NCI-H1048 (cell line): ENCODE results near the gene SCN1B.
"Not testable (repeated sequence)": the region's sequence is repeated elsewhere in the genome, so short reads cannot be mapped to it uniquely, and the experiment has no call there.

ENCODE experiments used
- DNase-seq: peaks from one replicate; lab custom pipeline; 2025; lab: John Stamatoyannopoulos, UW

SCN1B gene

DNA sequence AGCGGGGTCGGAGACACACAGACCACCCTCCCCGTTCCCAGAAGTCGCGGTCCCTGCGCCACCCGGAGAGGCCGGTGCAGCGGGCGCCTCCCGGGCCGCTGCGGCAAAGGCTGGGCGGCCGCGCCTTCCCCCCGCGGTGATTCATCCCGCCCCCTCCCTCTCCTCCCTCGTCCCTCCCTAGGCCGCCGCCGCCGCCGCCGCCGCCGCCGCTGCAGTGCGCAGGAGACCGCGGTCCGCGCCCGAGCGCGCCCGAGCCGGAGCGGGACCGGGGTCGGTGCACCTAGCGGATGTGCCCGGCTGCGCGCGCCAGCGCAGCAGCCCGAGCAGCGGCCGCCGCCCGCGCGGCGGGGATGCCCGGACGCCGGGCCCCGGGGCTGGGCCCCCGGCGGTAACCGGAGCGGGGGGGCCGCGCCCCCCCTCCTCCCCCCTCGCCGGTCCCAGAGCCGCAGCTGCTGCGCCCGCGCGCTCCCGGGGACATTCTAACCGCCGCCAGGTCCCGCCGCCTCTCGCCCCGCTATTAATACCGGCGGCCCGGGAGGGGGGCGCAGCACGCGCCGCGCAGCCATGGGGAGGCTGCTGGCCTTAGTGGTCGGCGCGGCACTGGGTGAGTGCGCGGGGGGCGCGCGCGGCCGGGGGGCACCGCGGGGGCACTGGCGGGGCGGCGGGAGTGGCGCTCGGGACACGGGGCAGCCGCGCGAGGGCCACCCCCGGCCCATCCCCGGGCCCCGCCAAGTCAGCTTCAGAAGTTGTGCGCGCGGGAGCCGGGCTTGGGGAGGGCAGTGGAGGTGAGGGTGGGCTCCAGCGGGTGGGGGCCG is at the start of gene SCN1B:
Gene SCN1B (plus strand): TSS at position 214 of the 815 bp plus-strand sequence. CDS start 351 bp downstream, at position 565.
- DNase-seq = no peak

DNA sequence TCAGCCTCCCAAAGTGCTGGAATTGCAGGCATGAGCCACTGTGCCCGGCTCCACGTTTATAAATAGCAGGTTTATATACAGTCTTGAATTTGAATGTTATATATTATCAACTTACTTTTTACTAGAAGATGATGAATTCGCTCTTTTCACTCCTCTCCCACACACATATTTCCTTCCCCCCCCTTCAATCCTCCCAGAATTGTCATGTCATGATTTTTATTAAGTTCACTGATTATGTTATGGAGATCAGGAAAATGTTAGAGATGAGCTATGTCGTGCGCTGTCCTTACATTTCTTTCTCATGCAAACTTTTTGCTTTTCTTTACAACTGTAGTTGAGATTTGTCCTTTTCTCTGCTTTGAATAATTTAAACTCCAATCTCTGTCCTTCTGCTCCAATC is 48.0 kb upstream of the SCN1B start:
- no peak for DNase-seq

DNA sequence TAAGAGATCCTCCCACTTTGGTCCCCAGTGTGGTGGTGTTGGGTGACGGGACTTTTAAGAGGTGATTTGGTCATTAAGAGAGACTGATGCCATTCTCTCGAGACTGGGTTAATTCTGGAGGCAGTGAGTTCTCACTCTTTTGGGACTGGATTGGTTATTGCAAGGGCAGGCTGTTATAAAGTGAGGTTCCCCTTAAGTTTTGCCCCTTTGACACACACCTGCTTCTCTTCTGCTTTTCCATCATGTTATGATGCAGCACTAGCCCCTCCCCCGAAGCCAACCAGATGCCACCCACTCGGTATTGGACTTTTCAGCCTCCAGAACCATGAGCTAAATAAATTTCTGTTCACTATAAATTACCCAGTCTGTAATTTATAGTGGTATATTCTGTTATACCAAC is 46.5 kb upstream of the SCN1B start:
- DNase-seq = no peak

DNA sequence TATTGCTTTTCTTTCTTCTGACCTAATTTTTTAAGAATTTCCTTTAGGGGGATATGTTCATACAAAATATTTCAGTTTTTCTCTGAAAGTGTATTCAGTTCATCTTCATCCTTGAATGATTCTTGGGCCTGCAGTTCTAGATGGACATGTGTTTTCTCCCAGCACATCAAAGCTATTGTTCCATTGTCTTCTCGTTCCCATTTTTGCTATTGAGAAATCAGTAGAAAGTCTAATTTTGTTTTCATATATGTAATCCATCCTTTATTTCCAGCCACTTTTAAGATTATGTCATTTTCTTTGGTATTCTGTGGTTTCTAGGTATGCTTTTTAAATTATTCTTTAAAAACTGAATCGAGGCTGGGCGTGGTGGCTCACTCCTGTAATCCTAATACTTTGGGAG is 46.0 kb upstream of the SCN1B start:
- DNase-seq = no peak

DNA sequence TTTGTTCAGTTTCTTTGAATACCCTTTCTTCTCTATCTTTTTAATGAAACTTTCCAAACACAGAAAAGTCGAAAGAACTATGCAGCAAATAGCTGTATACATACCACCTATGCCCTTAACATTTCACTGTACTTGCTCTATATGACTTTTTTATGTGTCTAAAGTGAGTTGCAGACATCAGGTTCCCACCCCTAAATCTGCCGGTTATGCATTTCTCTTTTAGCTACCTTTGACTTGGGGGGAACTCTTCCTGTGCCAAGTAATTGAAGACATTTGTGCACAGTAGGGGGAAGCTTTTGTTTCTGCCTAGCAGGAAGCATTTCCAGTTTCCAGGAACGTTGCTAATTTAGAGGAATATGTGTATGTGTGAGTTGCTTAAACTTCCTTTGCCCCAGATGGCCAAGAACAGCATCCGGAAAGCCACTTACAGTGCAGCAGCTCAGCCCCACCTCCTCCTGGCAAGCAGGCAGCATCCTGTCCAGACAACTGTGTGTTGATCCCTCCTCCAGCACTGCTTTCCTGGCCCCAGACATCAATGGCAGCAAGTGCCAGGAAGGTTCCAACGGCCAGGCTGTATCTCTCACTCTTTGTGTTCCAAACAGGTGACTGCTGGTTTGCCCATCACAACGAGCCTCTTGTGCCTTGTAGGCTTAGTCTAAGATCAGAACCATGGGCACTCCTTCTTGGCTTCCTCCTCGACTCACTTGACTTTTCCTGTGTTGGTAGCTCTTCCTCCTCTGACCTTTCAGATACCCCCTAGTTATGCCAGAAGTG is 44.8 kb upstream of the SCN1B start:
- DNase-seq = no peak

DNA sequence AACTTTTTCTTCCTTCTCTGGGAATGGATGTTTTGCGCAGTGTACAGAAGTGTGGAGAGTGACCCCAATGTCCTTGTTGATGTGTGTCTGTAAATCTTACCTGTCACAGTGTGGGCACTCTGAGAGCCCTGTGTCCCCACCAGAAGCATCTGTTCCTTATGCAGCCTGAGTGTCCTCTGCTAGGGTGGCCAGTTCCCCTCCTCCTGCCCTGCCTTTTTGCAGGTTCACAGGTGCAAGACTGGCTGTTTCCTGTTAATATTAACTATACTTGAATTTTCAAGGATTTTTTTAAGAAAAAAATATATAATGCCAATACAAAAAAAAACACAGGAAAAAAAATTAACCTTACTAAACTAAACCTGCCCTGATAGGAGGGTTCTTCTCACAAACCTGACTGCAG is 42.2 kb upstream of the SCN1B start:
- no peak for DNase-seq

DNA sequence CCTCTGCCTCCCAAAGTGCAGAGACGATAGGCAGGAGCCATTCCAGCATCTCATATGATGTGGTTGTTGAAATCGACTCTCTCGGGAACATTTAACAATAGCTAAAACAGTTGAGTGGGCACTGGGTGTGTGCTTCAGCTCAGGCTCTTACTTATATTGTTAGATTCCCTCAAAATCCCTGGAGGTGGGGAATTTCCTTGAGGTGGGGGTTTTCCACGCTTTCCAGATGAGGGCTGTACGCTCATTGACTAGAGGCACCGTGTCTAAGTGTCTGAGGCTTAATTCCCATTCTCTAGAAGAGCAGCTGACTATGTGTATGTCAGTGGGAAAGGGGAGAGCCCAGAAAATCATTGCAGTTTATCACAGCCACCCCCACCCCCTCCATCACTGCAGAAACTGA is 41.0 kb upstream of the SCN1B start:
- no peak for DNase-seq

DNA sequence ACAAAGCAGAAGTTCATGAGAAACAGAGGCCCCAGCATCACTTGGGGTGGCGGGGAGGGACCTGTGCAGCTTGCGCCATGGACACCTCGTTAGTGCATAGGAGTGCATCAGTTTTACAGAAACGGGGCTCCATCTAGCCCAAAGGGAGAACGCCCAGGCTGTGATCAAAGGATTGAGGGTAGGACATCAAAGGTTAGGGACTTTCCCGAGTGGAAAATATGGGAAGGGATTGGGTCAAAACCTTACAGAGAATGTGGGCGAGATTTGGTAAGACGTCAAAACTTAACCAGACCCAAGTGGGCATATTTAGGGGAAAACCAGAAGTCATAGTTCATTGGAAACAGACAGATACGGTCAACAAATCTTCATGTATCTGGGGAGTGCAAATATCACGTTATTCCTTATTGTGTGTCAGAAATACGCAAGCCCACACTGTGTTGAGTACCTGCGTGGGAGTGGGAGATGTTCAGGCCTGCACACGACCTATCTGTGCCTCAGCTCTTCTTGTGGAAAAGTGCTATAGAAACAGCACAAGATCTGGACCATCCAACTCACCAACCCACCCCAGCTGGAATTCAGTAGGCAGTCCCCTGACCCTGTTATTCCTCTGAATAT is 39.6 kb upstream of the SCN1B start:
- no peak for DNase-seq

DNA sequence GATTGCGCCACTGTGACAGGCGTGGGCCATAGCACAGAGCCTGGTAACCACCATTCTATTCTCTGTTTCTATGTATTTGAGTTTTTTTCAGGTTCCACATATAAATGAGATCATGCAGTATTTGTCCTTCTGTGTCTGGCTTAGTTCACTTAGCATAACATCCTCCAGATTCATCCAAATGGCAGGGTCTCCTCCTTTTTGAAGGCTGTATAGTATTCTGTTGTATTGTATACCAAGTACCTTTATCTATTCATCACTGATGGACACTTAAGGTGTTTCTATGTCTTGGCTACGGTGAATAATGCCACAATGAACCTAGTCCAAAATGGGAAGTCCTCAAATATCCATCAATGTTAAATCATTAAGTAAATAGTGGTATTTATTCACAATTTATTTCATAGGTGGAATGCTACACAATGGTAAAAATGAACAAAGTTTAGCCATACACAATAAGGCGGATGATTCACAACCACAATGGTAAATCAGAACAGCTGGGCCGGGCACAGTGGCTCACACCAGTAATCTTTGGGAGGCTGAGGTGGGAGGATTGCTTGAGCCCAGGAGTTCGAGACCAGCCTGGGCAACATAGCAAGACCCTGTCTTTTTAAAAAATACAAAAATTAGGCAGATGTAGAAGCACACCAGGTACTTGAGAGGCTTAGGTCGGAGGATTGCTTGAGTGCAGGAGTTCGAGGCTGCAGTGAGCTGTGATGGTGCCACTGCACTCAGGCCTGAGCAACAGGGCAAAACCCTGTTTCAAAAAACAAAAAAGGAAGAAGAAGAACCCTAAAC is 38.5 kb upstream of the SCN1B start:
- DNase-seq = no peak

DNA sequence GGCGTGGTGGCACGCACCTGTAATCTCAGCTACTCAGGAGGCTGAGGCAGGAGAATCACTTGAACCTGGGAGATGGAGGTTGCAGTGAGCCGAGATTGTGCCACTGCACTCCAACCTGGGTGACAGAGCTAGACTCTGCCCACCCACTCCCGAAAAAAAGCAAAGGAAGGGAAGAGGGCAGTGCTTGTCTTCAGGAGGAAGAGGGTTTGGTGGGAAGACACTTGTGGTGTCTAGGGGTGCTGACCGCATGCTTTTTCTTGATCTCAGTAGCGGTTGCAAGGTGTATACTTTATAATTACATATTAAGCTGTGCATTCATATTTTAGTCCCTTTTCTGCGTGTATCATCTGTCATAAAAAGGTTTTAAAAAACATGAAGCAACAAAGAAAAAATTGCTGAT is 37.7 kb upstream of the SCN1B start:
- DNase-seq = not testable (repeated sequence)

DNA sequence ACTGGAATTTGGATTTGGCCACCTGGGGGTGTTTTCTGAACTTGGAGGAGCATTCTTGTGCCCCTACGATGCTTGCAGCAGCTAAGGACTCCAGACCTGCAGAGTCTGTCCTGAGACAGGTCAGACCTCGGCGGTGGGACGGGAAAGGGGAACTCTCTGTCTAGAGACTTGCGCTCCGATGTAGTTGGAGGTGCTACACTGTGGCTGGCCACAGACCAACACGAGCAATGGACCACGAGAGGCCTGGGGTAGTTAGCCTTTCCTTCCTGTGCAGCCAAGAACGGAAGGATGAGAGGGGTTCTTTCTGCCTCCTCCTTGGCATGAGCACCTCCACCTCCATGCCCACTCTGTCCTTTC is 36.0 kb upstream of the SCN1B start:
- DNase-seq = no peak

DNA sequence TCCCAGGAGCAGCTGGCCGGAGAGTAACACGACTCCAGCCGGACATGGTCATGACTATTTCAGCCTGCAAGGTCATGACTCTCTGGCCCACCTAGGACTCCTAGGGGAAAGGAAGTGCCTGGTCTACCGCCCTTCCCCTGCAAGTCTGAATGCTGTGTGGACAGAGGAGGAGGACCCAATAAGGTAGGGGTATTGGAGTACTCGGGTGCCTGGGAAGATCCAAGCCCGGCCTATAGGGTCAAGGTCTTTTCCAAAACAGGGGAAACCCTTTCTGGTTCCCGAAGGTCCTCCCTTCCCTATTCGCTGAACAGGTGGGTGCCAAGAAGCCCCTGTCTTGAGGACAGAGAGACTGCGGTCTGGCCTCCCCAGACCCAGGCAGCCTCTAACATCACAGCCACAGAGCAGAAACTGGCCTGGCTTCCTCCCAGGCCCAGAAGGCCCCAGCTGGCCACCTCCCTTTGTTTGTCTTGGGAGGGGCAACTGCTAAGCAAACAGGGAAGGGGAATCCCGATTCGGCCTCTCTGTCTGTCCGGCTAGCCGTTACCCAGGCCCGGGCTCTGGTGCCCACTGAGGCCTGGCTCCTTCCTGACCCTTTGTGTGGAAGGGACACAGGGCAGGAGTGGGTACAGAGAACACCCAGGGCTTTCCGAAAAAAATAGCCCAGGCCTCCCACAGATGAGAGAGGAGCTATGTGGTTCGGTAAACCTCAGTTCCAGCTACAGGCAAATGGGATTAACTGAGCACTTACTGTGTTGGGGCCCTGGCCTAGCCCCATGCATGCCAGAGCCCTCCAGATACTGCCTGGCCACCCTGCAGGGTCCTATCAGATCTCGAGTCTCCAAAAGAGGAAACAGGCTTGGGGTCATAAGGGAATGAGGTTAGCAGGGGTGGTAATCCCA is 35.4 kb upstream of the SCN1B start:
- DNase-seq = no peak

DNA sequence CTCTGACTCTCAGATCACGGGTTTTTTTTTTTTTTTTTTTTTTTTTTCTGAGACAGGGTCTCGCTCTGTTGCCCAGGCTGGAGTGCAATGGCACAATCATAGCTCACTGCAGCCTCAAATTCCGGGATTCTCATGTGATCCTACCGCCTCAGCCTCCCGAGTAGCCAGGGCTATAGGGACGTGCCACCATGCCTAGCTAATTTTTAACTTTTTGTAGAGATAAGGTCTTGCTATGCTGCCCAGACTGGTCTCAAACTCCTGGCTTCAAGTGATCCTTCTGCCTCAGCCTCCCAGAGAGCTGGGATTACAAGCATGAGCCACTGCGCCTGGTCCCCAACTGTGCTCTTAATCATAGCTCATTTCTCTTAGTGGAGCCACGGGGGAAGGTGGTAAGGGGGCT is 34.7 kb upstream of the SCN1B start:
- DNase-seq = no peak

DNA sequence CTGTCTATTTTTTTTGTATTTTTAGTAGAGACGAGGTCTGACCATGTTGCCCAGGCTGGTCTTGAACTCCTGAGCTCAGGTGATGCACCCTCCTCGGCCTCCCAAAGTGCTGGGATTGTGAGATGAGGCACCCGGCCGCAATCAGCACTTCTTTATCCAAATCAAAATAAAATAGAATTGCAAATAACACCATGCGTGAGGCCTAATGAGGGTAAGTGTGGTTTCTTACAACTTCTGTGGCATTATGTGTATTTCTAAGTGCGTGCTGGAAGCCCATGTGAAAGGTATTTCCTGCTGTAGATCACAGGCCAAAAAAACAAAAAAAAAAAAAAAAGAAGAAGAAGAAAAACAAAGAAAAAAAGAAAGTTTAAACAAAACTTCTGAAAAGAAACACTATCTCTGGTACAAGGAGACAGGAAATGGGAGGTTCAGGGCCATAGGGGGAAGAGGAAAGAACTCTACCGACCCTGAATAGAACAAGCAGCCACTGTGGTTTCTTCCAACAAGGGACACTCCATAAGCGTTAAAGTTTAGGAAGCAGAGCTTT is 33.1 kb upstream of the SCN1B start:
- no peak for DNase-seq

DNA sequence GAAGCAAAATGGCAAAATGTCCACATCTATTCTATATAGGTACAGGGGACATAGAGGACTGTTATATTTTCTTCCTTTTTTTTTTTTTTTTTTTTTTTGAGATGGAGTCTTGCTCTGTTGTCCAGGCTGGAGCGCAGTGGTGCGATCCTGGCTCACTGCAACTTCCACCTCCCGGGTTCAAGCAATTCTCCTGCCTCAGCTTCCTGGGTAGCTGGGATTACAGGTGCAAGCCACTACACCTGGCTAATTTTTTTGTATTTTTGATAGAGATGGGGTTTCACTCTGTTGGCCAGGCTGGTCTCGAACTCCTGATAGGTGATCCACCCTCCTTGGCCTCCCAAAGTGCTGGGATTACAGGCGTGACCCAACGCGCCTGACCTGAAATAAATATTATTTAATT is 32.0 kb upstream of the SCN1B start:
- not testable (repeated sequence) for DNase-seq

DNA sequence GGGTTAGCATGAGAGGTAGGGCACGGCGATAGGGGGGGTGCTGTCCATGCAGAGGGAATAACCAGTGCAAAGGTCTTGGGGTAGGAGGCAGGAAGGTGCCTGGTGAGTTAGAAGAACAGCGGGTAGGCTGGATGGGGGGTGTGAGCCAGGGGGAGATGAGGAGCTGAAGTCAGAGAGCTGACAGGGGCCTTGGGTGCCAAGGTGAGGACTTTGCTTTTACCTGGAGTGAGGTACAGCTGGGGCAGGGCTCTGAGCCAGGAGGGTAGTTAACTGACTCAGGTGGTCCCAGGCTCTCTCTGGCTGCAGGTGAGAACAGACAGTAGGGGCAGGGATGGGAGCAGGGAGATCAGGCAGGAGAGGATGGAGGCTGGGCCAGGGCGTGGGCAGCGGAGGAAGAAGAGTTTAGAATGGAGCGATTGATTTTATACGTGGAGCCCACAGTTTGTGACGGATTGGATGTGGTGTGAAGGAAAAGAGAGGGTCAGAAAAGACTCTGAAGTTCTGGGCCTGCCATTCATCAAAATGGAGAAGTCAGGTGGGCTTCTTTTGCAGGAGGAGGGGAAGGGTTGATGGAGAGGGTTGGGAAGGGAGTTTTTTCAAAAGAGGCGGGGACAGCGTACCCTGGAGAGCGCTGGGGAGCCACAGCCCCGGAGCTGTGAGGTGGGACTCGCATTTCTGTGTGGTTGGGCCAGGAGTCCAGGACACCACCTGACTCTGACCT is 31.3 kb upstream of the SCN1B start:
- no peak for DNase-seq

DNA sequence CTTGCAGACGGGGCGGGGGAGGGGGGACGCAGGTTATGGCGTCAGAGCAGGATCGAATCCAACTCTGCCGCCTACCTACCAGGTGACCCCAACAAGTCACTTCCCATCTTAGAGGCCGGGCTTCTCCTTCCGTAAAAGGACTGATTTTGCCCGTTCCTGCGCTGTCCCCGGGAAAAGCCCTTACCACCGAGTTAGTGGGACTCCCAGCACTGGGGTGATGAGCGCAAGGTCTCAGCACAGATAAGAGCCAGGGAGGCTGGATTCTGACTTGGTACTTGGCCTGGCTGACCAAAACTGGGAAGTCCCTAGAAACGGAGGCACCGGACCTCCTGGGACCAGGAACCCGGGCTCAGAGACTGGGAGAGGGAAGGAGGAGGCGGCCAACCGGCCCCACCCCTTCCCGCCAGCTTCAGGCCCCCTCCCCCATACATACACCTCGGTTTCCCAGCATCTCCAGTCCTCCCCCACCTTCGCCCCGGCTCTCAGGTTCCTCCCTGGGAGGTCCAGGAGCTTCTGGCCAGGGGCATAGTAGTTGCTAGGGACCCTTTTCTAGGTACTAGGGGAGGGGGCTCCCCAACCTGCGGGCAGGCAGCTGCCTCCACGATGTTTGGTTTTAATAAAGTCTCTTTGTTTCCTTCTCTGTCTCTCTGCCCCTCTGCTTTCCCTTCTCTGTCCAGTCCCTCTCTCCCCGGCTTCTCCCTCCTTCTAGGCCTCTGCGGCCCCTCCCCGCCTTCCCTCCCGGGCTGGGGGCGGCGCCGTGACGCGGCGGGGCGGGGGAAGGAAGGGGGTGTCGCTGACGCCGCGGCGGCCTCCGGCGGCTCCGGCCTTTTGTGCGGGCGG is 30.6 kb upstream of the SCN1B start, which contains the start of gene GRAMD1A:
Gene GRAMD1A (plus strand): TSS at position 826 of the 840 bp plus-strand sequence. CDS start 156 bp downstream, outside the sequence.
- peak; percentile 34 for DNase-seq

DNA sequence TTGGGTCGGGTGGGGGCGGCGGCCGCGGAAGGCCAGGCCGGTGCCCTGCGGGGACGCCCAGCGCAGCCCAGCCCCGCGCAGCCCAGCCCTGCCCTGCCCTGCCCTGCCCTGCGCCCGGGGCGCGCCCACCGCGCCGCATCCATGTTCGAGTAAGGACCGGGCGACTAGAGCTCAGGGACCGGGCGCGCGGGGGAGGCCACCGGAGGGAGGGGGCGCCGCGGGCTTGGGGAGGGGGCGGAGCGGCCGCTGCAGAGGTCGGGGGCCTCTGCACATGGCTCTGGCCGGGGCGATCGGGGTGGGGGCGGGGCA is 30.0 kb upstream of the SCN1B start:
- no peak for DNase-seq
